ENCODE measurements around the gene RAB31. TPM values are rescaled to one million over a fixed set of nuclear protein-coding genes. Genes with fewer than 3 reads are reported as not detected.
A peak's percentile ranks its signal among the peaks of the same experiment; 100 is the strongest.

The RAB31 gene
- total RNA-seq, 1 donor from 2014 or later: 36.8 TPM

DNA sequence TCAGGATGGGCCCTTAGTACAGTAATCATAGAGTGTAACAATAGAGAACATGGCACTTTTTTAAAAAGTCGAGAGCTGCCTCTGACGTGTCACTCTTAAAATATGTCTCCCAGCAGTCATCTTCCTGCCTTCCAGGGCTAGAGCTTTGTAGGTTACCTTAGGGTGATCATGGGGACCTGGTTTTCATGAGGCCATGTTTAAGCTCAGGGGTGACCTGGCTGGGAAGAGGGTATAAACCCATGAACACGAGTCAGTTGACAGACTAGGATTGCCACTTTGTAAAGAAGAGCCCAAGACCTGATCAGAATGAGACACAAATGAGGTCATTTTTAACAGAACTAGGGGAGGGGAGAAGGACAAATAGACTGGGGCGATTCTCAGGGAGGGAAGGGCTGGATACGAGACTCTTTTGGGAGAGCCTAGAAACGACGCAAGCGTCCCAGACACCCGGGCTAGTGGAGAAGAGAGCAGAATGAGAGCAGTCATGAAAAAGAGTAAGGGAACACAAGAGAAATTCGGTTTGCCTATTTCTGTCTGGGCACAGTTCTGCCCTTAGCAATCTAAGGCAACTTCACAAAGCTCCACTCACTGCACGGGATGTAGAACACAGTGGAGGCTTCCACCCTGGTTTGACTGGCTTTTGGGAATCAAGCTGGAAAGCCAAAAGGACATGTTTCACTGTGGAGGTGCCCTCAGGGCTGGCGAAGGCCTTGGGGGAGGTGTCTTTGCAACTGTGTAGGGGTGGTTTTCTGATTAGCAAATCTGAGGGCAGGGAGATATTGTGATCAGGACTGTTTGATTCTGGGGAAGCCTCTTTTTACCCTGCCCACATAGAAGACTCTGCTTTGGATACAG is 1.8 kb upstream of the RAB31 start:
- DNase-seq (ENCODE audit: low spot score in 2 of 2): peak in 1 of 2 donors; percentile 51
- Histone ChIP-seq H3K36me3 (no peaks in the 10 kb centered on the region), H3K27me3 (no peaks in the 10 kb centered on the region), H3K27ac (peak overlapping the region; percentile 89 to 99), H3K4me1 (peaks cover 0 to 21% of the 10 kb centered on the region in 2 donors), H3K9me3 (no peaks in the 10 kb centered on the region), H3K4me3 (no peak overlapping the region)
- intact Hi-C loops (cut with DNase I): loop anchor here (2.0 to 5.0 kb wide), 2 partner anchors 22 to 96 kb away; no protein-coding TSS in a partner anchor
- TF ChIP-seq, protein P1, sequence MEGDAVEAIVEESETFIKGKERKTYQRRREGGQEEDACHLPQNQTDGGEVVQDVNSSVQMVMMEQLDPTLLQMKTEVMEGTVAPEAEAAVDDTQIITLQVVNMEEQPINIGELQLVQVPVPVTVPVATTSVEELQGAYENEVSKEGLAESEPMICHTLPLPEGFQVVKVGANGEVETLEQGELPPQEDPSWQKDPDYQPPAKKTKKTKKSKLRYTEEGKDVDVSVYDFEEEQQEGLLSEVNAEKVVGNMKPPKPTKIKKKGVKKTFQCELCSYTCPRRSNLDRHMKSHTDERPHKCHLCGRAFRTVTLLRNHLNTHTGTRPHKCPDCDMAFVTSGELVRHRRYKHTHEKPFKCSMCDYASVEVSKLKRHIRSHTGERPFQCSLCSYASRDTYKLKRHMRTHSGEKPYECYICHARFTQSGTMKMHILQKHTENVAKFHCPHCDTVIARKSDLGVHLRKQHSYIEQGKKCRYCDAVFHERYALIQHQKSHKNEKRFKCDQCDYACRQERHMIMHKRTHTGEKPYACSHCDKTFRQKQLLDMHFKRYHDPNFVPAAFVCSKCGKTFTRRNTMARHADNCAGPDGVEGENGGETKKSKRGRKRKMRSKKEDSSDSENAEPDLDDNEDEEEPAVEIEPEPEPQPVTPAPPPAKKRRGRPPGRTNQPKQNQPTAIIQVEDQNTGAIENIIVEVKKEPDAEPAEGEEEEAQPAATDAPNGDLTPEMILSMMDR (IDR thresholded peaks at IDR 0.05): no peak

DNA sequence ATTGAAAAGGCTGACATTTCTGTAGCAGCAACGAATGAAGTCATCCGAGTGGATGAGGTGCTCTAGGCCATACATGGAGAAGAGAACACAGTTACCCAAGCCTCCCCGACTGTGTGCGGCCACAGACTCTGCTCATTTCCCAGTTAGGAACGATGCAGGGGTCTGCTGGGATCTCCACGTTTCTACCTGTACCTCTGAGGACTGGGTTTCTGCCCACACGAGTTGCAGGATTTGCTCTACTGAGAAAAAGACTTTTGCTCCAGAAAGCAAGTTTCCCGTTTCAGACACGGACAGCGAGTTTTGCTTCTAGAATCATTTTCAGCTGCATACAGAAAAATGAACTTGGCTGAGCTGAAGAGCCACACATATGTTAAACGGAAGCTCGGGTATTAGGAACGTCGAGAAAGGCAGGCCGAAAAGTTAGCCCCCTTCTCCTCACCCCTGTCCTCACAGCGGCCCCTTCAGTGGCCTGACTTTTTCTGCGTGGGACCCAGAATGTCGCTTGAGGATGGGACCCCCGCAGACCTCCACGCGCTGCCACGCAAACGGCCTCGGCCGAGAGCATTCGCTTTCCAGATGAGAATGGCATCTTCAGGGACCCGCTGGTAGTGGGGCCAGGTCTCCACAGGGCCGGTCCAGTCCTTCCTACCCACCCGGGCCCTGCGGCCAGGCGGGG is 582 bp upstream of the RAB31 start:
- peak in 1 of 2 donors; percentile 72 for DNase-seq (ENCODE audit: low spot score in 2 of 2)
- intact Hi-C loops (cut with DNase I): loop anchor here (1.0 to 5.0 kb wide), 5 partner anchors 23 to 207 kb away; partner anchors contain the start of gene VAPA
- H3K36me3 ChIP-seq: no peaks in the 10 kb centered on the region

DNA sequence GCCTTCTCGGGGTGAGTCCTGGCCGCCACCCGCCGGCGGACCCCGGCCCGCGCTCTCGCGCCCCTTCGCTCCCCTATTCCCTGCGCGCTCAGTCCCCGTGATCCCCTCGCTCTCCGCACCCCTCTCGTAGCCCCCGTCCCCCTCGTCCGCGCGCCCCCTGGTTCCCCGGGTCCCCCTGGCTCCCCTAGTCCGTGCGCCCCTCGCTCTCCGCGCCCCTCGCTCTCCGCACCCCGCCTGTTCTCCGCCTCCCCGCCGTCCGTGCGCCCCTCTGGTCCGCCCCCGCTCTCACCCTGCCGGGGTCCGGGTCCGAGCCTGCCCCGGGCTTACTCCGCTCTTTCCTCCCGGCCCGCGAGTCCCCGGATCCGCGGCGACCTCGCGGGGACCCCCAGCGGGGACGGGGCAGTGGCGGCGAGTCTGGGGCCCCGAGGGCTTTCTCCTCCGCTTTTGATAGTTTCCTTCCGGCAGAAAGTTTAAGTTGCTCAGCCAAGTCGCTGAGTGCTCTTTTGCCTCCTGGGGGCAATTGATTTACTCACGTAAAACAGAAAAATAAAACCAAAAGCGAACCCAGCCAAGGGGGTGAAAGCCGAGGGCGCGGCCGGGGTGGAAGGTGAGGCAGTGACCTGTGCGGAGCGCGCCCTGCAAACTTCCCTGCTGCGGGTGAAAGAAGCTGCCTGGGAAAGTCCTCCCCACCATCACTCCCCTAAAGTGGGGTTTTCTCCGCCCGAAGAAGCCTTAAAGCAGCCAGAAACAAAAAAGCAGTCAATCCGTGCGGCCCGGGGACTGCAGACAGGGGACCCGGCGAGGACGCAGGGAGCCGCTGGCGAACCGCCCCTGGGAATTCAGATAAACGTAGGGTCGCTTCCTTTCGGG is 568 bp downstream of the RAB31 start:
- Histone ChIP-seq H3K27me3 (no peaks in the 10 kb centered on the region), H3K4me1 (peaks cover 0 to 33% of the 10 kb centered on the region in 2 donors), H3K9me3 (no peaks in the 10 kb centered on the region), H3K27ac (peak overlapping the region; percentile 85 to 99), H3K36me3 (no peaks in the 10 kb centered on the region), H3K4me3 (peak overlapping the region; percentile 78 to 81)
- TF ChIP-seq, protein P1 (IDR thresholded peaks at IDR 0.05): no peak
- intact Hi-C loops (cut with DNase I): loop anchor here (1.0 to 5.0 kb wide), 4 partner anchors 34 to 206 kb away; partner anchors contain the start of gene VAPA
- peak in 1 of 2 donors; percentile 65 for DNase-seq (ENCODE audit: low spot score in 2 of 2)

More for the DNA sequence above, 582 bp upstream of the RAB31 start:
- Histone ChIP-seq H3K27ac (peak overlapping the region; percentile 89 to 99), H3K27me3 (no peaks in the 10 kb centered on the region), H3K4me3 (peak overlapping the region; percentile 78 to 81), H3K4me1 (peaks cover 0 to 33% of the 10 kb centered on the region in 2 donors), H3K9me3 (no peaks in the 10 kb centered on the region)
- TF ChIP-seq, protein P1 (IDR thresholded peaks at IDR 0.05): no peak

DNA sequence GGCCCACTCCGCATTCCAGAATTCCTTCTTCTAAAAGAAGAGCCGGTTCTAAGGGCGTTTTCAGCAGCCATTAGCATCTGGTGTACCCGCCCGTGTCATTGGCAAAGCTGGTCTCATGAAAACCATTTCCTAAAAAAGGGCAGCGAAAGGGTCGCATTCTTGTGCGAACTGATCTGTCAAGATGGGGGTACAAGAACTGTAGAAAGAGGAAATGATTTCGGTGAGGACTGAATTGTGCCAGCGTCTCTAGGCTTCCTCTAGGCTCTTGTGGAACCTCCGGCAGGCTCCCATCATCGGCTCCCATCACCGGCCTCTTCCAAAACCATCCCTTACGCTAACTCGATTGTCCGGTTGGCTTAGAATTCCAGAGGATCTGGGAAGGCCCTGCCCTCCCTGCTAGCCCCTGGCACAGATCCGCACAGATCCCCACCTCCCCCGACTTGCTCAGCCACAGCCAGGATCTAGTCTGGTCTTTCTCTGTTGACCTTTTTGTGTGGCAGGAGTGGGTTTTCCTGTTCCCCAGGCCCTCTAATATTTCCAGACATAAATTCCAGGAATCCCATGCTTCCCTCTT is 1.3 kb downstream of the RAB31 start:
- Histone ChIP-seq H3K27ac (peak overlapping the region; percentile 85 to 99), H3K36me3 (no peaks in the 10 kb centered on the region), H3K27me3 (no peaks in the 10 kb centered on the region), H3K4me1 (peaks cover 0 to 33% of the 10 kb centered on the region in 2 donors), H3K9me3 (no peaks in the 10 kb centered on the region), H3K4me3 (peak overlapping the region; percentile 78 to 81)
- intact Hi-C loops (cut with DNase I): loop anchor here (2.0 to 5.0 kb wide), 3 partner anchors 33 to 205 kb away; partner anchors contain the start of gene VAPA
- peak in 1 of 2 donors; percentile 67 for DNase-seq (ENCODE audit: low spot score in 2 of 2)
- TF ChIP-seq, protein P1 (IDR thresholded peaks at IDR 0.05): no peak
